HepG2 (cell line): ENCODE measurements around the gene AP1M2. TPM values are rescaled to one million over a fixed set of nuclear protein-coding genes. Genes with fewer than 3 reads are reported as not detected.

Experiments
- AHR ChIP-seq: IDR thresholded peaks from 2 replicates; pipeline ENCODE4 v1.6.1; 2018; ENCODE audit warnings: missing genetic modification reagents, missing compliant biosample characterization
- DR1 ChIP-seq: sonication (generic); formaldehyde crosslinking; IDR thresholded peaks from 2 replicates; pipeline ENCODE4 v1.8.0; 2021; ENCODE audit warnings: mild to moderate bottlenecking, missing genetic modification reagents, inconsistent platforms
- GTF3A ChIP-seq: sonication (generic); formaldehyde crosslinking; conservative IDR thresholded peaks from 2 replicates; pipeline ENCODE4 v1.4.0; 2020; ENCODE audit warnings: mild to moderate bottlenecking, missing genetic modification reagents
- KMT2A ChIP-seq: sonication (generic); formaldehyde crosslinking; IDR thresholded peaks from 2 replicates; pipeline ENCODE4 v1.4.0; 2020; ENCODE audit warnings: missing genetic modification reagents
- NR2F1 ChIP-seq, 2 experiments: fragments of 450-650 bp in 1 of 2; formaldehyde crosslinking in 1 of 2; IDR thresholded peaks; 2 replicates each; pipeline versions ENCODE4 v1.5.0 to v1.6.1; 2016 to 2020; ENCODE audit warnings: mild to moderate bottlenecking in 1 of 2, missing compliant biosample characterization in 1 of 2, missing genetic modification reagents in 1 of 2, moderate library complexity in 1 of 2
- RELA ChIP-seq: sonication (generic); formaldehyde crosslinking; IDR thresholded peaks from 2 replicates; pipeline ENCODE4 v1.4.0; 2020; ENCODE audit warnings: missing genetic modification reagents
- TAF15 ChIP-seq: fragments of 200-400 bp; formaldehyde crosslinking; IDR thresholded peaks from one replicate; pipeline ENCODE4 v1.6.1; 2018; ENCODE audit warnings: mild to moderate bottlenecking, low read depth, low read length; ENCODE audit not compliant: poor library complexity, severe bottlenecking
- ZBTB7B ChIP-seq: sonication (generic); formaldehyde crosslinking; IDR thresholded peaks from 2 replicates; pipeline ENCODE4 v1.4.0; 2020; ENCODE audit warnings: missing genetic modification reagents
- ZNF24 ChIP-seq: fragments of 450-650 bp; IDR thresholded peaks from 2 replicates; pipeline ENCODE4 v1.6.1; 2017; ENCODE audit warnings: antibody characterized with exemption, mild to moderate bottlenecking
- ZNF260 ChIP-seq: sonication (generic); formaldehyde crosslinking; IDR thresholded peaks from 2 replicates; pipeline ENCODE4 v1.4.0; 2020; ENCODE audit warnings: missing genetic modification reagents, low read depth, mild to moderate bottlenecking, borderline replicate concordance
- ZNF451 ChIP-seq: sonication (generic); formaldehyde crosslinking; IDR thresholded peaks from 2 replicates; pipeline ENCODE4 v1.5.0; 2020; ENCODE audit warnings: mild to moderate bottlenecking, missing genetic modification reagents
- ZNF556 ChIP-seq: sonication (generic); formaldehyde crosslinking; IDR thresholded peaks from 2 replicates; pipeline ENCODE4 v1.4.0; 2020; ENCODE audit warnings: mild to moderate bottlenecking, missing genetic modification reagents, borderline replicate concordance
- ZNF761 ChIP-seq: sonication (generic); formaldehyde crosslinking; conservative IDR thresholded peaks from 2 replicates; pipeline ENCODE4 v1.4.0; 2020; ENCODE audit warnings: mild to moderate bottlenecking, missing genetic modification reagents
- polyA plus RNA-seq, 8 experiments: library from polyadenylated mRNA; depleted of rRNA in 3 of 8; stranded (reverse) in 7 of 8; unstranded in 1 of 8; fragments of >200 nt; fragmentation: Illumina TruSeq in 4 of 8; extraction: Trizol in 4 of 8; gene quantifications; 2 replicates each; pipeline versions ENCODE4 v1.2.1 to v1.2.3, GENCODE V29; 2011 to 2016; ENCODE audit warnings: low read depth in 4 of 8, missing spikeins in 1 of 8, mixed read lengths in 1 of 8; ENCODE audit not compliant: insufficient read depth in 1 of 8
- total RNA-seq, 5 experiments: library from RNA; depleted of rRNA; stranded (reverse); fragments of >200 nt; fragmentation: Illumina TruSeq; extraction: Trizol; gene quantifications; 2 replicates each; pipeline ENCODE4 v1.2.3, GENCODE V29; 2016; ENCODE audit warnings: low read depth in 1 of 5
- TF ChIP-seq, protein P1 (sequence below): sonication (generic); formaldehyde crosslinking; IDR thresholded peaks from 2 replicates; pipeline ENCODE4 v1.4.0; 2020; ENCODE audit warnings: missing genetic modification reagents
- TF ChIP-seq, protein P2 (sequence below): sonication (generic); formaldehyde crosslinking; IDR thresholded peaks from 2 replicates; pipeline ENCODE4 v1.4.0; 2020; ENCODE audit warnings: missing genetic modification reagents
- TF ChIP-seq, protein P3 (sequence below): sonication (generic); formaldehyde crosslinking; IDR thresholded peaks from 2 replicates; pipeline ENCODE4 v1.4.0; 2020; ENCODE audit warnings: mild to moderate bottlenecking, missing genetic modification reagents
- TF ChIP-seq, protein P4 (sequence below): sonication (generic); formaldehyde crosslinking; IDR thresholded peaks from 2 replicates; pipeline ENCODE4 v1.9.0; 2021; ENCODE audit warnings: missing genetic modification reagents, borderline replicate concordance

The AP1M2 gene
- total and polyA plus RNA-seq, 2 of the 13 experiments (the other 11 are each of a cell fraction or from before 2014, with no cell fraction given): 6.3 to 76.8 TPM

DNA sequence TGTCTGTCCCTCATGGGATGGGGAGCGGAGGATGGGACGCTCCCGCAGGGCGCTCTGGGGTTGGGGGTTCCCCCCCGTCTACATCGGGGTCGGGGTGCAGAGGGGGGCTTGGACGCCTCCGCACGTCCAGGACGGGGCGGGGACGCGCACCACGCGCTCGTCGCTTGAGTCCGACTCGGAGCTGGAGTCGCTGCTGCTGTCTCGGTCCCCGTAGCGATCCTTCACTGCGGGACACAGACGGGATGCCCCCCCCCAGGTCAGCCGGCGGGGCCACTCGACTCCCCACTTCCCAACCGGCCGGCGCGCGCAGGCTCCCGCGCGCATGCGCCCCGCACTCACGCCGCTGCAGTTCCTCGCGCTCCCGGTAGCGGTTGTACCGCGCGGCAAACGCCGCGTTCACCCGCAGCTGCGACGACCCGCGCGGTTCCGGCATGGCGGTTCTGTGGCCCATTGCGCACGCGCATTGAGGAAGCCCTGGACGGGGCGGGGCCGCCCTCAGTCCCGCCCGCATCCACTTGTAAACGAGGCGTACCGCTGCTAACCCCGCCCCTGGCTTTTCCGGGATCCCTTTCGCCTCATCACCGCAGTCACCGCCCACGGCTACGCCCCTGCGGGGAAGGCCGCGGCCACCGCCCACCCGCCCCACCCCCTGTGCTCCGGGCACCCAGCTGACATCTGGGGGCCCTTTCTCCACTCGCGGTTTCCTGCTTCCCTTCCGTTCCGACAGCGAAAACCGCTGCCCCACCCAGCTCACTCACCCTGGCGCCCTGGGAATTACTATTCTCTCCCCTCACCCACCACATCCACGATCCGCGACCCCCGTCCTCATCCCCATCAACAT is 21.3 kb downstream of the AP1M2 start, which contains the start of gene KRI1 (continued):
- TF ChIP-seq ZNF451 (CRISPR knock-in tag) (peak; percentile 98), ZNF260 (no peak), ZBTB7B (CRISPR knock-in tag) (peak; percentile 58; the same call in 1 of the 2 replicates), GTF3A (CRISPR knock-in tag) (no peak), DR1 (peak; percentile 44; the same call in 1 of the 2 replicates), AHR (CRISPR knock-in tag) (peak; percentile 86; the same call in 1 of the 2 replicates), ZNF761 (CRISPR knock-in tag) (peak; percentile 92), ZNF24 (no peak), KMT2A (CRISPR knock-in tag) (peak; percentile 81; the same call in 1 of the 2 replicates), ZNF556 (CRISPR knock-in tag) (no peak), RELA (CRISPR knock-in tag) (peak; percentile 67; the same call in 1 of the 2 replicates), NR2F1 (CRISPR knock-in tag; IDR thresholded peaks at IDR 0.05) (no peak), TAF15 (no peak)
- TF ChIP-seq, protein P1, sequence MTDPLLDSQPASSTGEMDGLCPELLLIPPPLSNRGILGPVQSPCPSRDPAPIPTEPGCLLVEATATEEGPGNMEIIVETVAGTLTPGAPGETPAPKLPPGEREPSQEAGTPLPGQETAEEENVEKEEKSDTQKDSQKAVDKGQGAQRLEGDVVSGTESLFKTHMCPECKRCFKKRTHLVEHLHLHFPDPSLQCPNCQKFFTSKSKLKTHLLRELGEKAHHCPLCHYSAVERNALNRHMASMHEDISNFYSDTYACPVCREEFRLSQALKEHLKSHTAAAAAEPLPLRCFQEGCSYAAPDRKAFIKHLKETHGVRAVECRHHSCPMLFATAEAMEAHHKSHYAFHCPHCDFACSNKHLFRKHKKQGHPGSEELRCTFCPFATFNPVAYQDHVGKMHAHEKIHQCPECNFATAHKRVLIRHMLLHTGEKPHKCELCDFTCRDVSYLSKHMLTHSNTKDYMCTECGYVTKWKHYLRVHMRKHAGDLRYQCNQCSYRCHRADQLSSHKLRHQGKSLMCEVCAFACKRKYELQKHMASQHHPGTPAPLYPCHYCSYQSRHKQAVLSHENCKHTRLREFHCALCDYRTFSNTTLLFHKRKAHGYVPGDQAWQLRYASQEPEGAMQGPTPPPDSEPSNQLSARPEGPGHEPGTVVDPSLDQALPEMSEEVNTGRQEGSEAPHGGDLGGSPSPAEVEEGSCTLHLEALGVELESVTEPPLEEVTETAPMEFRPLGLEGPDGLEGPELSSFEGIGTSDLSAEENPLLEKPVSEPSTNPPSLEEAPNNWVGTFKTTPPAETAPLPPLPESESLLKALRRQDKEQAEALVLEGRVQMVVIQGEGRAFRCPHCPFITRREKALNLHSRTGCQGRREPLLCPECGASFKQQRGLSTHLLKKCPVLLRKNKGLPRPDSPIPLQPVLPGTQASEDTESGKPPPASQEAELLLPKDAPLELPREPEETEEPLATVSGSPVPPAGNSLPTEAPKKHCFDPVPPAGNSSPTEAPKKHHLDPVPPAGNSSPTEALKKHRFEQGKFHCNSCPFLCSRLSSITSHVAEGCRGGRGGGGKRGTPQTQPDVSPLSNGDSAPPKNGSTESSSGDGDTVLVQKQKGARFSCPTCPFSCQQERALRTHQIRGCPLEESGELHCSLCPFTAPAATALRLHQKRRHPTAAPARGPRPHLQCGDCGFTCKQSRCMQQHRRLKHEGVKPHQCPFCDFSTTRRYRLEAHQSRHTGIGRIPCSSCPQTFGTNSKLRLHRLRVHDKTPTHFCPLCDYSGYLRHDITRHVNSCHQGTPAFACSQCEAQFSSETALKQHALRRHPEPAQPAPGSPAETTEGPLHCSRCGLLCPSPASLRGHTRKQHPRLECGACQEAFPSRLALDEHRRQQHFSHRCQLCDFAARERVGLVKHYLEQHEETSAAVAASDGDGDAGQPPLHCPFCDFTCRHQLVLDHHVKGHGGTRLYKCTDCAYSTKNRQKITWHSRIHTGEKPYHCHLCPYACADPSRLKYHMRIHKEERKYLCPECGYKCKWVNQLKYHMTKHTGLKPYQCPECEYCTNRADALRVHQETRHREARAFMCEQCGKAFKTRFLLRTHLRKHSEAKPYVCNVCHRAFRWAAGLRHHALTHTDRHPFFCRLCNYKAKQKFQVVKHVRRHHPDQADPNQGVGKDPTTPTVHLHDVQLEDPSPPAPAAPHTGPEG (CRISPR knock-in tag): peak; percentile 92
- TF ChIP-seq, protein P2, sequence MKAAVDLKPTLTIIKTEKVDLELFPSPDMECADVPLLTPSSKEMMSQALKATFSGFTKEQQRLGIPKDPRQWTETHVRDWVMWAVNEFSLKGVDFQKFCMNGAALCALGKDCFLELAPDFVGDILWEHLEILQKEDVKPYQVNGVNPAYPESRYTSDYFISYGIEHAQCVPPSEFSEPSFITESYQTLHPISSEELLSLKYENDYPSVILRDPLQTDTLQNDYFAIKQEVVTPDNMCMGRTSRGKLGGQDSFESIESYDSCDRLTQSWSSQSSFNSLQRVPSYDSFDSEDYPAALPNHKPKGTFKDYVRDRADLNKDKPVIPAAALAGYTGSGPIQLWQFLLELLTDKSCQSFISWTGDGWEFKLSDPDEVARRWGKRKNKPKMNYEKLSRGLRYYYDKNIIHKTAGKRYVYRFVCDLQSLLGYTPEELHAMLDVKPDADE (CRISPR knock-in tag): 0 out of 2 replicates have a peak, but pooled peaks have one; percentile 89
- TF ChIP-seq, protein P3, sequence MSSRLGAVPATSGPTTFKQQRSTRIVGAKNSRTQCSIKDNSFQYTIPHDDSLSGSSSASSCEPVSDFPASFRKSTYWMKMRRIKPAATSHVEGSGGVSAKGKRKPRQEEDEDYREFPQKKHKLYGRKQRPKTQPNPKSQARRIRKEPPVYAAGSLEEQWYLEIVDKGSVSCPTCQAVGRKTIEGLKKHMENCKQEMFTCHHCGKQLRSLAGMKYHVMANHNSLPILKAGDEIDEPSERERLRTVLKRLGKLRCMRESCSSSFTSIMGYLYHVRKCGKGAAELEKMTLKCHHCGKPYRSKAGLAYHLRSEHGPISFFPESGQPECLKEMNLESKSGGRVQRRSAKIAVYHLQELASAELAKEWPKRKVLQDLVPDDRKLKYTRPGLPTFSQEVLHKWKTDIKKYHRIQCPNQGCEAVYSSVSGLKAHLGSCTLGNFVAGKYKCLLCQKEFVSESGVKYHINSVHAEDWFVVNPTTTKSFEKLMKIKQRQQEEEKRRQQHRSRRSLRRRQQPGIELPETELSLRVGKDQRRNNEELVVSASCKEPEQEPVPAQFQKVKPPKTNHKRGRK (CRISPR knock-in tag): no peak
- TF ChIP-seq, protein P4, sequence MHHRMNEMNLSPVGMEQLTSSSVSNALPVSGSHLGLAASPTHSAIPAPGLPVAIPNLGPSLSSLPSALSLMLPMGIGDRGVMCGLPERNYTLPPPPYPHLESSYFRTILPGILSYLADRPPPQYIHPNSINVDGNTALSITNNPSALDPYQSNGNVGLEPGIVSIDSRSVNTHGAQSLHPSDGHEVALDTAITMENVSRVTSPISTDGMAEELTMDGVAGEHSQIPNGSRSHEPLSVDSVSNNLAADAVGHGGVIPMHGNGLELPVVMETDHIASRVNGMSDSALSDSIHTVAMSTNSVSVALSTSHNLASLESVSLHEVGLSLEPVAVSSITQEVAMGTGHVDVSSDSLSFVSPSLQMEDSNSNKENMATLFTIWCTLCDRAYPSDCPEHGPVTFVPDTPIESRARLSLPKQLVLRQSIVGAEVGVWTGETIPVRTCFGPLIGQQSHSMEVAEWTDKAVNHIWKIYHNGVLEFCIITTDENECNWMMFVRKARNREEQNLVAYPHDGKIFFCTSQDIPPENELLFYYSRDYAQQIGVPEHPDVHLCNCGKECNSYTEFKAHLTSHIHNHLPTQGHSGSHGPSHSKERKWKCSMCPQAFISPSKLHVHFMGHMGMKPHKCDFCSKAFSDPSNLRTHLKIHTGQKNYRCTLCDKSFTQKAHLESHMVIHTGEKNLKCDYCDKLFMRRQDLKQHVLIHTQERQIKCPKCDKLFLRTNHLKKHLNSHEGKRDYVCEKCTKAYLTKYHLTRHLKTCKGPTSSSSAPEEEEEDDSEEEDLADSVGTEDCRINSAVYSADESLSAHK (CRISPR knock-in tag): peak; percentile 52; the same call in 1 of the 2 replicates
